GM03348 (cell line): ENCODE data around the gene CST7.
"Not testable (repeated sequence)": the region's sequence is repeated elsewhere in the genome, so short reads cannot be mapped to it uniquely, and the experiment has no call there.

Experiments
- DNase-seq: peaks from one replicate; pipeline ENCODE4 v3.0.0; 2012; ENCODE audit warnings: low spot score

The CST7 gene

DNA sequence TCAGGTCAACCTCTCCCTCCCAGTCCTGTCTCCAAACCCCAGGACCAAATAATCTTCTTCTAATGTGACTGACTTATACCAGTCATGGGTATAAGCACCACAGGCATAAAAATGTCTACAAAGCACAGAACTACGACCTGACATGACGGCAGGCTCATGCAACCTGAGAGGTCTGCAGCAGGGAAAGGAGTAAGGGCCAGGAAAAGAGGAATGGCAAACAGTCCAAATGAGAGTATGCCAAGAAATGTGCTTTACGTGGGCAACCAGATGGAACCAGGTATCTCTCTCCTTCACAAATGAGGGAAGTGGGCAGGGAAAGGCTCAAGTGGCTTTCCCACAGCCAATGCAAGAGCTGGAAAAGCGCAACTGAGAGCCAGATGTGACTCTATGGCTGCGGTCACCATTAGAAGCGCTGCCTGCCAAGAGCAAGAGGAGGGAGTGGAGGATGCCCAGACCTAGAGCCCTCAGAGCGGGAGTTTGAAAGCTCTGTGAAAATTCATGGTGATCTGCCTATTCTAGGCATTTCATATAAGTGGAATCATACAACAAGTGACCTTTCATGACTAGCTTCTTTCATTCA lies 37.5 kb downstream of the CST7 start:
- no peak for DNase-seq

DNA sequence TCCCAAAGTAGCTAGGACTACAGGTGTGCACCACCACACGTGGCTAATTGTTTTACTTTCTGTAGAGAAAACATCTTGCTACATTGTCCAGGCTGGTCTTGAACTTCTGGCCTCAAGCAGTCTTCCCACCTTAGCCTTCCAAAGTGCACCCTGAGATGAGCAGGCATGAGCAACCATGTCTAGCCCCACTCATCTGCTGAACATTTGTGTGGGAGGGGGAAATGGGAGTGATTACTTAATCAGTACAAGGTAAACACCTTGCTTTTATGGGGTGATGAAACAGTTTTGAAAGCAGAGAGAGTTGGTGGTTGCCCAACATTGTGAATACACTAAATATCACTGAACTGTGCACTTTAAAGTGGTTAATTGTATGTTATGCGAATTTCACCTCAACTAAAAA lies 38.2 kb downstream of the CST7 start:
- DNase-seq: no peak

DNA sequence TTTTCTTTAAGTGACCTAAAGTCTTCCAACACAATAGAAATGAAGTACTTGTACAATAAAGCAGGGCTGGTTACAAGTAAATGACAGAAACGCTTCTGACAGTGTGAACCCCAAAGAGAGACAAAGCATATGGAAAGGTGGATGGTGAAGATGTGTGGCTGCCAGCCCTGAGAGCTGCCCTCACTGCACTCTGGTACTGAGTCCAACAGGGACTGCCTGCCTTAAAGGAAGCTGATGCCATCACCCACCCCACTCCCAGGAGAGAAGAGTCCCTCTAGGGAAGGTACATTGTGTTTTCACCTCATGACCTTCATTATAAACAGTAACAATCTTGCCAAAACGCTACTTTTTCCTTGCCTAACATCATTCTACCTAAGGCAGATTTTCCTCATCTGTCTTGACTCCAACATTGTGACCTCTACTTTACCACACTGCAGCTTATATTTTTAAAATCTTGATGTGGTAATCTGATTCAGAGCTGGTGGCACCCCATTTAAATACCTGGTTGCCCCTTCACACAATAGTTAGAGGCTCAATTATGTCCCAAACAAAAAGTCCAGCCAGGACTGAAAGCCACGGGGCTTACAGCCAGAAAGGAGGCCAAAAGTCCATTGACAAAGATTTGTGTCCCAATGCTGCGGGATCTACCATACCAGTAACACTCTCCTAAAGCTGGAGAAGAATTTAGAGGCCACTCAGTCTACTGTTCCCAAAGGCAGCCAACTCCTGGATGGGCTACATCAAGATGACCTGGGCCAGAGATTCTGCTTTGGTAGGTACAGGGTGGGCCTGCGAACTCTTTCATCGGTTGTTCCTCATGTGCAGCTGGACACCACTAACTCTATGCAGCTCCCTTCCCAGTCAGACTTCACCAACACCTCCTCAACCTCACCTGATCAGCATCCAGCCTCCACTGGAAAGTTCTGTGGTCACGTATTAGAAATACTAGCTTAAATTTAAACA lies 39.1 kb downstream of the CST7 start:
- no peak for DNase-seq

DNA sequence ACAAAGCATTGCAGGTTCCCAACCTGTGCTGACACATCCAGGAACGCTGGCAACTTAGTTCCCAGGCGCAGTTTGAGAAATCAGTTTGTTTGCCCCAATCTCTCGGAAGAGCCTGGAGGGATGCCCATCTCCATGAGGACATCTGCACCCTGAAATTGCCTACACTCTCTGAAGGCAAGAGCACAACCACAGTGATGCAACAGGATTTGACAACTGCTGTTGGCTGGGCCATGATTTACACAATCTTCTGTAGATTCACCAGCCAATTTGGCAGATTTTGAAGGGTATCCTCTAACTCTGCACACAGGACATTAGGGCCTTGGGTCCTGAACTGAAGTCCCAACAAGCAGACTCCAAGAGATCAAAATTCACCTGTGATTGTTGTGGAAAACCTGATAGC lies 40.1 kb downstream of the CST7 start:
- DNase-seq: no peak

DNA sequence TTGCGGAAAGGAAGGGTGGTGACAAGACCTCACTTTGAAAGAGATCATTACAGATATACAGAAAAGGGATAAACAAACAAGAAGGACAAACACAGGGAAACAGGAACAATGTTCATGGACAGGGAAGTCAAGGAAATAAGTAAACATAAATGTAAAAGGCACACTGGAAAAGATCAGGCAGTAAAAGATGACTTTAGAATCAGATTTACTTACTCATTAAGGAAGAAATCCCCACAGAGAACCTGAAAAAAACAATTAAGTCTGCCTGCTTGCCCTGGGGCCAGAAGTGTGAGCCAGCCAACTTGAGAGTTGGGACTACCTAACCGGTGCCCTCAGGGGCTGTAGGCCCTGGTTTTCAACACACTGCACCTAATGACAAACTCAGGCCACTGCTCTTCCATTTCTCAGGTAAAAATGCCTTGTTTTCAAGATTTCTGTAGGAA lies 41.8 kb downstream of the CST7 start:
- no peak for DNase-seq

DNA sequence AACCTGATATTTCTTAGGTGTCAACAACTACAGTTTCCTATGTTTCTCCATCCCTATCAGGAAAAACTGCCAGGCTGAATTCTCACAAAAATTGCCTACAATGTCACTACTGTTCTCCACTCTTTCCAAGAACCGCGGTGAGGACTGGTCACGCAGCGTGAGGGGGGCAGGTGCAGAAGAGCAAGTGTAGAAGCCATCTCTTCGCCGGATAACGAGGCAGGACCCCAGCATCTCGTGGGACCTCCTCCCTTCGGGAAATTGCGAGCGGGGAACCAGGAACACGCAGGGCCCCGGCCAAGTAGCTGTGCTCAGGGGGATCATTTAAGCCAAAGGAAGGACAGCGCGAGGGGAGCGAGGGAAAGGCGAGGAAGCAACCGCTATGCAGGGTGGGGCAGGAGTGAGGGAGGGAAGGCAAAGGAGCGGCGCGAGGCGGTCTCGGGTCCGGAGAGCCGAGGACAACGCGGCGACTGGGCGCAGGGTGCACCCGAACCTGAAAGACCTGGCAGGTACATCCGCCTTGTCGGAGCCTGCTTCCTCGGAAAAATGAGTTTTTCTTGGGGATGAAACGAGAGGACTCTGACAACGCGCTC lies 42.9 kb downstream of the CST7 start:
- DNase-seq: peak; percentile 61

DNA sequence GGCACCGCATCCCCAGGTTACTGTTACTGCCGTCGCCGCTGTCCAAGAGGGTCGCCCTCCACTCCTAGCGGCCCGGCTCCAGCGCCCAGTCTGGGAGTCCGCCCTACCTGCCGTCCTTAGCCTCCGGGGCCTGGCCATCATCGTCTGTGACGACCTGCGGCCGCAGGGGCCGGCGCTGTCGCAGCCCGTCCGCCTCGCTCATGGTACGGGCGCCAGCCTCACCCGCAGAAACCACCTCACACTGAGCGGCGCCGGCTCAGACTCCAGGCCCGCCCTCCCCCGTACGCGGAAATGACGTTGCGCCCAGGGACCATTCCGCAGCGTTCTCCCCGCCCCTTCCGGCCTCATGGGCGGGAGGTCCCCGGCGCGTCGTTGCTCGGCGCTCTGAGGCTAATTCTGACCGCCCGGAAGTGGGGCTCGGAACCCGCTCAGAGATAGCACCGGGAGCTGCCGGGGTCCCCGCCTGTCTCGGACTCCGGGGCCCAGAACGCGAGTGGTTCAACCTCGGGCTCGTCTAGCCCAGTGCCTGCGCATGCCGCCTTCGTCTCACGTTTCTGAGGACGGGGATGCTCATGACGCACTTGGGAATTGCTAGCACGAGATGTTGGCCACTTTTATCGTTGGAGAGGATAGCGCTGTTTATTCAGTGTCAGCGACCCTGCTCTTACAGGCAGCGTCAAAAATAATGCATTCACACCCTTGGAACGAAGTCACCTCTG lies 43.6 kb downstream of the CST7 start, which contains the start of gene APMAP:
Gene APMAP (minus strand): TSS at position 265 of the 719 bp plus-strand sequence. CDS start 63 bp downstream, at position 202.
- peak; percentile 99 for DNase-seq

DNA sequence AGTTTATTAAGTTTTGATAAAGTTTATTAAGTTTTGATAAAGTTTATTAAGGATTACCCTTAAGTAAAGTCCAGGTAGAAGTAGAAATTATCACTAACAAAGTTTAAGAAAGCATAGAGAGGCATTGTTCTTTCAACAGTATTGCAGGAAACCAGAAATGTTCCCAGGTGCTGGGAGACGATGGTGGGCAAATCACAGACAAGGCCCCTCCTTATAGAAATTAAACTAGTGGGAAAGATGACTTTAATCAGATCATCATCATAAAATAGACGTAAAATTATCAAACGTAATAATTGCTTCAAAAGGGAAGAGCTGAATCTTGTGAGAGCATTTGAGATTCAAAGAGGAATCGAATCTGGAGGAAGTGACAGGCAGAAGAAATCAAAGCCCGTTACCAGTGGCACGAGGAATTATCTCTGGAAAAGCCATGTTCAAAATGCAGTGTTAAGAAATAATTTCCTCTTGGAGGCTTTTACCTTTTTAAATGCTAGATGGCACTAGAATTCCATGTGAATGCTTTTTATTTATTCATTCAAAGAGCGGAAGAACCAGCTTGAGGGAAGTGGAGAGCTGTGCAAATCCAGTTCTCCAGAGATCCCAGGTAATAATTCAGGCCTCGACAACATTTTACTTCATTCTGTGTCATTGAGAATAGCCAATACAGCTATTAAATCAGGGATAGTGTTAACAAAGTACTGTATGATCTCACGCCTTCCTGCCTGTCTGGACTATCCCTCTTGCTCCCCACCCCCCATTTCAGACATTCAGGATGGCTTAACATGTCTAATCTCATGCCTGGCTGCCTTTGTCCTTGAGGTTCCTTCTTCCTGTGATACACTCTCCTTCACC lies 44.5 kb downstream of the CST7 start:
- DNase-seq: peak; percentile 59

DNA sequence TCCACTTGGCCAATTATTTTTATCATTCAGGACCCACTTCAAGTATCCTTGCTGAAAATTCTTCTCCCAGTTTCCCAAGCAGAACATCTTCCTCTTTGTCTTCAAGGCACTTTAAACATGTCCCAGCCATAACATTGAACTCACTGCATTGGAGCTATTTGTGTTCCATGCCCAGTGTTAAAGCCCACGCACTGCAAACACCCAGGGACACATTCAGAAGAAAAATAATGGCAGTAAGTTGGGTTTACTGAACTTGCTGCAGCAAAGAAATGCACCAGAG lies 45.1 kb downstream of the CST7 start:
- no peak for DNase-seq

DNA sequence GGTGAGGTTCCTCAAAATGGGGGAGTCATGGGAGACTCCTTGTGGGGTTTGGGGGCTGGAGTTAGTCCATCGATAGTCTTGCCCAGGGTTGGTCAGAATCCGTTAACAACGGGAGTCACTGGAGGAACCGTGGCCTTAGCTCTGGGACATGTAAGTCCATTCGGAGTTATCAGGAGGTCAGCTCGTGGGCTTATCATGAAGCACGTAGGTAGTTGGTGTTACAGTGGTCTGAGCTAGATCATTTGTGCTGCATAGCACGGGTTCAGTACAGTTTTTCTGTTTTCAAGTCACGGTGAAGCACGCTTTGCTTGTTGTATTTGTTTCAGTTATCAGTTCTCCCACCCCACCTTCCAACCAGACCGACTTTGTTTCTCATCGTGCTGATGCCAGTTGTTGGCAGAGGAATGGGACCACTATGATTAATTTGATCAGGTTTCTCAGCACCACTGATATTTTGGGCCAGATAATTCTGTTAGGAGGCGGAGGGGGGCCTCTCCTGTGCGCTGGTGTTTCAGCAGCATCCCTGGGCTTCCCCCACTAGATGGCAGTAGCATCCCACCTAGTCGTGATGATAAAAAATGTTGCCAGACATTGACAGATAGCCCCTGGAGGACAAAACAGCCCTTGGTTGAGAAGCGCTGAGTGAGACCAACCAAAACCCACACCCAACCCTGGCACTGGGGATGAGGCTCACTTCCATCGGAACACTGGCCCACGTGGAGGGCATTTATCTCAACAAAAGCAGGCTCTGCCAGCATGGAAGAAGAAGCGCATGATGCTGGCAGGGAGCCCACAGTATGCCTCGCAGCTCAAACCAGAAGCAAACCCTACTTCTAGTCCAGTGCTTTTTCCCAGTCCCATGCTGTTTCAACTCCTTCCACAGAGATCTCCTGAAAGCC lies 45.6 kb downstream of the CST7 start:
- DNase-seq: peak; percentile 86

DNA sequence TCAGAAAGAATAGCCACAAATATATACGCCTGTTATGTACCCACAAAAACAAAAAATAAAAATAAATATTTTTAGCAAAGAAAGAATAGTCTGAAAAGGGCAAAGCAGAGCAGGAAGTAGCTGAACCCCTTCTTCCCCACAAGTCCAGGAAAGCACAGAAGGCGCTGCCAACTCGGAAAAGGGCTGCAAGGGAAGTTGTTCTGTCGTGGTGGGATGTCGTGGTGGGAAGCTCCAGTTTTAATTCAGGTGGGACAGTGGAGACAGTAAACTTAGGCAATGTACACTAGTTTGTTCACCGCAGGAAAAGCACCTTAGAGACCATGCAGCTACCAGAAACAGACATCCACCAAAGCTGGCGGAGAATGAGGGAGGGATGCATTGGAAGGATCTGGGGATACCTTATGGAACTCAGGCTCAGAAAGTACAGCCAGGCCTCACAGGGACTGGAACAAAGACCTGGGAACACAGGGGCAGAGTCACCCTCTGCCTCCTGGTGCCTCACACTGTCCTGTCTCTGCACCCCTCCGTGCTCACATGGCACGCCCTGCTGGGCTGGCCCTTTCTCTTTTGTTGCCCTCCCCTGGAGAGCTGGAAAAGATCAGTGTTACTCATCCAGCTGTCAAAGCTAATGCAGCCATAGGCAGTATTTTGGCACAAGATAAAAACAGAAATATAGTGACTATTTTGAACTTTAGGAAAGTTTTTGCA lies 46.8 kb downstream of the CST7 start:
- DNase-seq: no peak

DNA sequence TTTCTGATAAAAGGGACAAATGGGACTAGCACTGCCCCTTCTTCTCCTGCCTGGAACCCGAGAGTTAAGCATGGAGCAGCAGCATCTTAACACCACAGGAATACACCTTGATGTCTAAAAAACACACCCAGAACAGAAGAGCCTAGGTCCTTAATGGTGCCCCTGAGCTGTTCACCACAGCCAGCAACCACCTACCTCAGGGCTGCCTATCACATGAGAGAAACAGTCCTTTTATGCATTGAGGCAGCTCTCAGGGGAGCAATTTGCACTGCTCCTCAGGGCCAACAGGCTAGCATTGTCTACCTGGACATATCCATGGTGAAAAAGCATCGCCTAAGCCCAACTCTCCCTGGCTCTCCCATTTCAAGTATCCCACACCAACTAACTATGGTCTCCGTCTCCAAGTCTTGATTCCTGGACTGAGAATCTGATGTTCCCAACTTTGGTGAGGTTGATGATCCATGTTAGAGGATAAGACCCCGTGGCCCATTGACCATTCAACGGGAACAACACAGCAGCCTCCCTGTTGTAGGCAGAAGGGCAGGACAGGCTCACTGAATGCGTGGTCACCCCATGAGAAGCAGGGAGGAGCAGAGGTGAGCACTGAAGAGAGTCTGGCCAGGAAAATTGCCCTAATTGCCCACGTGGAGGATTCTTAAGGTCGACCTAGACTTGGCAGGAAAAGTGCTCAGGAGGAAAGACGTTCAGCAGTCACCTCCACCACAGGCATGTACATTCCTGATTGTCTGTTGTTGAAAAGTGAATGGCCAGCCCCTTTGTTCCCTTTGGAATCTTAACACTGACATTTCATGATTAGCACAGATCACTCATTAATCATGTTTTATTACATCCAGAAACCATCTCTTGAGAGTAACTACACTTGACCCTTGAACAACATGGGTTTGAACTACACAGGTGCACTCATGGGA lies 47.6 kb downstream of the CST7 start:
- DNase-seq: no peak

DNA sequence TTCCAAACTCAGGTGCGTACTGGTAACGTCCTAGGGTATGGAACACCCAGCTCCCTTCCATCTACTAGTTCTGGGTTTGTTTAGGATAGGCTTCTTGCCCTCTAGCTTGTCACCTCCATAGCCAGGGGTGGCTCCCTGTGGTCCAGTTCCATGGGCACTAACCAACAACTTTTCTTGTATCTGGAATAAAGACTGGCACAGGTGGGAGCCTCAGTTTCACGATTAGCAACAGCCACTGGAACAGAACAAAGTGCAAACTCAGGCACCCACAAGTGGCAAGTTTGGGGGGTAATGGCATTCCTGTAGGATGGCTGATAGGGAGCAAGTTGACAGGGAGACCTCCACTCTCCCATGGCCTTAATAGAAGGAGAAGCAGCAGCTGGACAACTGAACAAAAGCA lies 49.1 kb downstream of the CST7 start:
- no peak for DNase-seq

DNA sequence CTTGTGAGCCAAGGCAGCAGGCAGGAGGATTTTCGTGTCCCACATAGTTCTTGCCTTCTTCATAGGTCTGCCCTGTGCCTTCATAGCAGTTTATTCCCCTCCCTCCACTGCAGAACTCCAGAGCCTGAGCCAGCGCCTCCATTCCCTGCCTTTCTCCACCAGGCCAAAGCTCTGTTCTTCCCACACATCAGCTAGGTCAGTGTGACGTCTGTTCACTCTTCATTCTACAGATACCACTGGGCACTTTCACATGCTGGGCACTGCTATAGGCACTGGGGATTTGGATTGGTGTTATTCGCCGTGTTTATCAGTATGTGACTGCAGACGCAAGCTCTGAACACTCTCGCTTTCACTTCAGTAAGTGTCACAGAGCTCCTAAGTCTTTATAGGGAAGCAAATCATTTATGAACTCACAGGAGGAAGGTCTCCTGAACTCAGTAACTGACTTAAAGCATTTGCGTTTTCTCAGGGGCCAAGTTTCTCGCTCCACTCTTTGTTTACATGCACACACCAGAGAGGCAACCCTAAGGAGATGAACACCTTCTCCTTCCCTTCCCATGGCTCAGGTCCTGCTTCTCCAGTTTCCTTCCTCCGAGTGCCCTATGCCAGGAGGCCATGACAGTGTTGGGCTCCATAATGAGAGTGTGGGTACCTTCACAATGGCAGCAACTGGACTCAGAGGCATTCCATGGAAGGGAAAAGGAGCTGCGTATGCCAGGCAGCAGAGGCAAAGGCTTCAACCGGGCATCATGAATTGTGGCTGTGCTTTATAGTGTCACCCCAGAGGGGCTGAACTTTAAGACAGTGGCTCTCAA lies 49.8 kb downstream of the CST7 start:
- no peak for DNase-seq

DNA sequence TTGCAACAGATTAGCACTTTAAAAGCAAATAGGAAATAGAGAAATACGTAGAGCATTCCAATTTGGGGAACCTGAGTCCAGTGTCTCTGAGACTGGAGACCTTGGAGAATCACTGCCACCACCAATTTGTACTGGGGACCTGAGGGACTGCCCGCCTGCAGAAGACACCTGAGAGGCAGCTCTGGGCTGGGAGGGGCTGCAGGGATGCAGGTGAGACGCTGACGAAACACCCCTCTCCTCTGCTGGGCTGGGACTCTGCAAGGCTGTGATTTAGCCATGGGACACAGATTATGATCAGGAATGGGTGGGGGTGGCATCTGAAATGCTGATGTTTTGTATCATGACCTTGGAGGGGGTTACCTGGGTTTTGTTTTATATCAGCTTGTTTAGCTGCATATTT lies 50.5 kb downstream of the CST7 start:
- no peak for DNase-seq

DNA sequence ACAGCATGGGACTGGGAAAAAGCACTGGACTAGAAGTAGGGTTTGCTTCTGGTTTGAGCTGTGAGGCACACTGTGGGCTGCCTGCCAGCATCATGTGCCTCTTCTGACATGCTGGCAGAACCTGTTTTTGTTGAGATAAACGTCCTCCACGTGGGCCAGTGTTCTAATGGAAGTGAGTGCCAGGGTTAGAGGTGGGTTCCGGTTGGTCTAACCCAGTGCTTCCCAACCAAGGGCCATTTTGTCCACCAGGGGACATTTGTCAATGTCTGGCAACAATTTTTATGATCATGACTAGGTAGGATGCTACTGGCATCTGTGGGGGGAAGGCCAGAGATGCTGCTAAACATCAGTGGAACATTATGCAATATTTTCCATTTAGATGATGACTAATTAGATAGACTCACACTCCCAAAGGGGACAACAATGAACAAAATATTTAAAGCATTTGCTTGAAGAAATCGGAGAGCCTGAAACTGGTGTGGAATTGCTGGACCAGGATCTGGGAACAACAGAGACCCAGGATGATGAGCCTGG lies 51.3 kb downstream of the CST7 start:
- DNase-seq: peak; percentile 90

DNA sequence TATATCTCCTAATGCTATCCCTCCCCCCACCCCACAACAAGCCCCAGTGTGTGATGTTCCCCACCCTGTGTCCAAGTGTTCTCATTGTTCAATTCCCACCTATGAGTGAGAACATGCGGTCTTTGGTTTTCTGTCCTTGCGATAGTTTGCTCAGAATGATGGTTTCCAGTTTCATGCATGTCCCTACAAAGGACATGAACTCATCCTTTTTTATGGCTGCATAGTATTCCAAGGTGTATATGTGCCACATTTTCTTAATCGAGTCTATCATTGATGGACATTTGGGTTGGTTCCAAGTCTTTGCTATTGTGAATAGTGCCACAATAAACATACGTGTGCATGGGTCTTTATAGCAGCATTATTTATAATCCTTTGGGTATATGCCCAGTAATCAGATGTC lies 52.3 kb downstream of the CST7 start:
- not testable (repeated sequence) for DNase-seq

DNA sequence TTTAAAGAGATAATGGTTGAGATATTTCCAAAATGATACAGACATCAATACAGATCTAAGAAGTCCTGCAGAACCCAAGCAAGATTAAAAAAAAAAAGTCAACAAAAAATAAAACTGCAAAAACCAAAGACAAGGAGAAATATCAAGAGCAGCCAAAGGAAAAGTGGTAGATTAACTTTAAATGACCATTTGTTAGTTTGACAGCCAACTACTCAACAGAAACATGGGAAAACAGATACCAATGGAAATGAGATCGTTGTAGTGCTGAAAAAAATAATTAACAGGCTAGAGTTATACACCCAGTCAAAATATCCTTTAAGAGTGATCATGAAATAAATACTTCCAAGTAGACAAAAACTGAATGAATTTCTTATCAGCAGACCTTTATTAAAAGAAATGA lies 53.9 kb downstream of the CST7 start:
- DNase-seq: no peak
